Epithelial cell of esophagus (primary cell): ENCODE results near the gene LMOD1.
"Not testable (repeated sequence)": the region's sequence is repeated elsewhere in the genome, so short reads cannot be mapped to it uniquely, and the experiment has no call there.

Experiments
- DNase-seq: peaks from one replicate; pipeline ENCODE4 v3.0.0; 2010; ENCODE audit warnings: low read depth
- H3K4me3 ChIP-seq: 2 replicates; pipeline ENCODE4 v1.5.1; 2011; ENCODE audit warnings: mild to moderate bottlenecking, low read length, control low read depth
- CTCF ChIP-seq: IDR thresholded peaks from 2 replicates; pipeline ENCODE4 v1.5.1; 2011; ENCODE audit warnings: low read depth, mild to moderate bottlenecking, low read length, control low read depth, inconsistent platforms; ENCODE audit not compliant: insufficient read depth; ENCODE audit errors: missing control alignments

LMOD1 gene

GRCh38 chr1:201964261-201964660 lies 17.9 kb upstream of the LMOD1 start:
- TF ChIP-seq CTCF: no peak
- DNase-seq: no peak
- H3K4me3 ChIP-seq: no peak overlapping the region

- H3K4me3 ChIP-seq, DNase-seq: not testable (repeated sequence)
These were observed 16.0 kb upstream of the LMOD1 start for GRCh38 chr1:201962382-201962781.

GRCh38 chr1:201958348-201958747 lies 12.0 kb upstream of the LMOD1 start:
- no peak overlapping the region for H3K4me3 ChIP-seq
- no peak for TF ChIP-seq CTCF
- DNase-seq: no peak

GRCh38 chr1:201955729-201956143 lies 9.4 kb upstream of the LMOD1 start:
- no peak for DNase-seq
- TF ChIP-seq CTCF: no peak
- peak overlapping the region; percentile 94 for H3K4me3 ChIP-seq

- peak; percentile 97 for DNase-seq
- TF ChIP-seq CTCF: no peak
- peak within 1 kb of the TSS; percentile 94 for H3K4me3 ChIP-seq
These were observed 8.8 kb upstream of the LMOD1 start, which contains the start of gene TIMM17A for GRCh38 chr1:201955009-201955728. TSS of gene TIMM17A (plus strand) at chr1:201955503. CDS start at chr1:201955527, 24 bp downstream.

- DNase-seq: no peak
- TF ChIP-seq CTCF: no peak
- peak overlapping the region; percentile 94 for H3K4me3 ChIP-seq
These were observed 8.1 kb upstream of the LMOD1 start for GRCh38 chr1:201954263-201955008.

GRCh38 chr1:201949491-201949890 lies 3.1 kb upstream of the LMOD1 start:
- no peak for DNase-seq
- no peak for TF ChIP-seq CTCF
- H3K4me3 ChIP-seq: no peak overlapping the region
